HepG2 (cell line): ENCODE measurements around the gene RECQL5. TPM values are rescaled to one million over a fixed set of nuclear protein-coding genes. Genes with fewer than 3 reads are reported as not detected.

Source experiments
- HNRNPLL ChIP-seq: fragments of 200-400 bp; formaldehyde crosslinking; IDR thresholded peaks from 2 replicates; pipeline ENCODE4 v1.6.1; 2017; ENCODE audit warnings: mild to moderate bottlenecking, low read depth, low read length; ENCODE audit not compliant: poor library complexity, severe bottlenecking
- KMT2B ChIP-seq: IDR thresholded peaks from 2 replicates; pipeline ENCODE4 v1.6.1; 2016; ENCODE audit warnings: missing genetic modification reagents, missing compliant biosample characterization
- PTBP1 ChIP-seq: fragments of 200-400 bp; formaldehyde crosslinking; IDR thresholded peaks from 2 replicates; pipeline ENCODE4 v1.6.1; 2018; ENCODE audit warnings: low read length, low read depth; ENCODE audit not compliant: poor library complexity, severe bottlenecking
- RAD21 ChIP-seq: fragments of 450-650 bp; formaldehyde crosslinking; IDR thresholded peaks from 2 replicates; pipeline ENCODE4 v1.5.0; 2020; ENCODE audit warnings: mild to moderate bottlenecking
- YEATS2 ChIP-seq: sonication (generic); formaldehyde crosslinking; IDR thresholded peaks from 2 replicates; pipeline ENCODE4 v1.4.0; 2020; ENCODE audit warnings: missing genetic modification reagents, borderline replicate concordance
- ZFX ChIP-seq: sonication (generic); formaldehyde crosslinking; IDR thresholded peaks from 2 replicates; pipeline ENCODE4 v1.4.0; 2020; ENCODE audit warnings: mild to moderate bottlenecking, low read depth, missing genetic modification reagents, moderate library complexity
- ZNF275 ChIP-seq: sonication (generic); formaldehyde crosslinking; IDR thresholded peaks from 2 replicates; pipeline ENCODE4 v1.8.0; 2022; ENCODE audit warnings: missing genetic modification reagents, mild to moderate bottlenecking, inconsistent platforms, borderline replicate concordance
- ZNF747 ChIP-seq: sonication (generic); formaldehyde crosslinking; IDR thresholded peaks from 2 replicates; pipeline ENCODE4 v1.8.1; 2023; ENCODE audit warnings: missing genetic modification reagents, mild to moderate bottlenecking, borderline replicate concordance
- polyA plus RNA-seq, 8 experiments: library from polyadenylated mRNA; depleted of rRNA in 3 of 8; stranded (reverse) in 7 of 8; unstranded in 1 of 8; fragments of >200 nt; fragmentation: Illumina TruSeq in 4 of 8; extraction: Trizol in 4 of 8; gene quantifications; 2 replicates each; pipeline versions ENCODE4 v1.2.1 to v1.2.3, GENCODE V29; 2011 to 2016; ENCODE audit warnings: low read depth in 4 of 8, missing spikeins in 1 of 8, mixed read lengths in 1 of 8; ENCODE audit not compliant: insufficient read depth in 1 of 8
- total RNA-seq, 5 experiments: library from RNA; depleted of rRNA; stranded (reverse); fragments of >200 nt; fragmentation: Illumina TruSeq; extraction: Trizol; gene quantifications; 2 replicates each; pipeline ENCODE4 v1.2.3, GENCODE V29; 2016; ENCODE audit warnings: low read depth in 1 of 5
- TF ChIP-seq, protein P1 (sequence below): sonication (generic); formaldehyde crosslinking; IDR thresholded peaks from 2 replicates; pipeline ENCODE4 v1.5.1; 2020; ENCODE audit warnings: missing genetic modification reagents, mild to moderate bottlenecking, borderline replicate concordance
- TF ChIP-seq, protein P2 (sequence below): sonication (generic); formaldehyde crosslinking; IDR thresholded peaks from 2 replicates; pipeline ENCODE4 v1.4.0; 2020; ENCODE audit warnings: missing genetic modification reagents
- TF ChIP-seq, protein P3 (sequence below): sonication (generic); formaldehyde crosslinking; IDR thresholded peaks from 2 replicates; pipeline ENCODE4 v1.8.1; 2022; ENCODE audit warnings: mild to moderate bottlenecking, missing genetic modification reagents

RECQL5 gene
- total and polyA plus RNA-seq, 2 of the 13 experiments (the other 11 are each of a cell fraction or from before 2014, with no cell fraction given) = 27.7 to 32.0 TPM

DNA sequence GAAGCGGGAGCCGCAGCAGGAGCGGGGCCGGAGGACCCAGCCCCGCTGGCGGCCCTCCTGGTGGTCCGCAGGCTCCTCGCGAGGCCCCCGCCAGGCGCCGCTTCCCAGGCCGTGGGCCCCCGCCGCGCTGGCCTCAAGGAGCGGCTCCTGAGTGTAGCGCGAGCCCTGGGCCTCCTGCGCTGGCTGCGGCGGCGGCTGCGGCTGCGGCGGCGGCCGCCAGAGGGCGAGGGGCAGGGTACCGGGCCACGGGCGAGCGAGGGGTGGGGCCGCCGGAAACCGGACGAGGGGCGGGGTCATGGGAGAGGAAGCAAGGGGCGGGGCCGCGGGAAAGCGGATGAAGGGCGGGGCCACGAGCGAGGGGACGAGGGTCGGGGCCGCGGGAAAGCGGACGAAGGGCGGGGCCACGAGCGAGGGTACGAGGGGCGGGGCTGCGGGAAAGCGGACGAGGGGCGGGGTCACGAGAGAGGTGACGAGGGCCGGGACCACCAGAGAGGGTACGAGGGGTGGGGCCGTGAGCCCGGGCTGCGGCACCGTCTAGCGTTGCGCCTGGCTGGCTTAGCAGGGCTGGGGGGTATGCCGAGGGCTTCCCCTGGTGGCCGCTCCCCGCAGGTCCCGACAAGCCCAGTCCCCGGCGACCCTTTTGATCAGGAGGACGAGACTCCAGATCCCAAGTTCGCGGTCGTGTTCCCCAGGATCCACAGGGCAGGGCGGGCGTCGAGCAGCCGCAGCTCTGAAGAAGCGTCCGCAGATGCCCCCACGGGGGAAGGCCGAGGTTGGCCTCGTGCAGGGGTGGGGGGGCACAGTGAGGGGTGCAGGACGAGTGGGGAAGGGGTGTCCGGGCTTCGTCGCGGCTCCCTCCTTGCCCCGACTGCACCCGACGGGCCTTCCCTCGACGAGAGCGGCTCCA is 77.7 kb downstream of the RECQL5 start (continued):
- TF ChIP-seq, protein P1, sequence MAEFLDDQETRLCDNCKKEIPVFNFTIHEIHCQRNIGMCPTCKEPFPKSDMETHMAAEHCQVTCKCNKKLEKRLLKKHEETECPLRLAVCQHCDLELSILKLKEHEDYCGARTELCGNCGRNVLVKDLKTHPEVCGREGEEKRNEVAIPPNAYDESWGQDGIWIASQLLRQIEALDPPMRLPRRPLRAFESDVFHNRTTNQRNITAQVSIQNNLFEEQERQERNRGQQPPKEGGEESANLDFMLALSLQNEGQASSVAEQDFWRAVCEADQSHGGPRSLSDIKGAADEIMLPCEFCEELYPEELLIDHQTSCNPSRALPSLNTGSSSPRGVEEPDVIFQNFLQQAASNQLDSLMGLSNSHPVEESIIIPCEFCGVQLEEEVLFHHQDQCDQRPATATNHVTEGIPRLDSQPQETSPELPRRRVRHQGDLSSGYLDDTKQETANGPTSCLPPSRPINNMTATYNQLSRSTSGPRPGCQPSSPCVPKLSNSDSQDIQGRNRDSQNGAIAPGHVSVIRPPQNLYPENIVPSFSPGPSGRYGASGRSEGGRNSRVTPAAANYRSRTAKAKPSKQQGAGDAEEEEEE (CRISPR knock-in tag) = no peak
- TF ChIP-seq, protein P2, sequence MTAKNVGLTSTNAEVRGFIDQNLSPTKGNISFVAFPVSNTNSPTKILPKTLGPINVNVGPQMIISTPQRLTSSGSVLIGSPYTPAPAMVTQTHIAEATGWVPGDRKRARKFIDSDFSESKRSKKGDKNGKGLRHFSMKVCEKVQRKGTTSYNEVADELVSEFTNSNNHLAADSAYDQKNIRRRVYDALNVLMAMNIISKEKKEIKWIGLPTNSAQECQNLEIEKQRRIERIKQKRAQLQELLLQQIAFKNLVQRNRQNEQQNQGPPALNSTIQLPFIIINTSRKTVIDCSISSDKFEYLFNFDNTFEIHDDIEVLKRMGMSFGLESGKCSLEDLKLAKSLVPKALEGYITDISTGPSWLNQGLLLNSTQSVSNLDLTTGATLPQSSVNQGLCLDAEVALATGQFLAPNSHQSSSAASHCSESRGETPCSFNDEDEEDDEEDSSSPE = 0 out of 2 replicates have a peak, but pooled peaks have one; percentile 22
- TF ChIP-seq ZNF275 = no peak
- TF ChIP-seq RAD21 = peak; percentile 81
- TF ChIP-seq ZFX = peak; percentile 82
- TF ChIP-seq PTBP1 = peak; percentile 7
- TF ChIP-seq, protein P3, sequence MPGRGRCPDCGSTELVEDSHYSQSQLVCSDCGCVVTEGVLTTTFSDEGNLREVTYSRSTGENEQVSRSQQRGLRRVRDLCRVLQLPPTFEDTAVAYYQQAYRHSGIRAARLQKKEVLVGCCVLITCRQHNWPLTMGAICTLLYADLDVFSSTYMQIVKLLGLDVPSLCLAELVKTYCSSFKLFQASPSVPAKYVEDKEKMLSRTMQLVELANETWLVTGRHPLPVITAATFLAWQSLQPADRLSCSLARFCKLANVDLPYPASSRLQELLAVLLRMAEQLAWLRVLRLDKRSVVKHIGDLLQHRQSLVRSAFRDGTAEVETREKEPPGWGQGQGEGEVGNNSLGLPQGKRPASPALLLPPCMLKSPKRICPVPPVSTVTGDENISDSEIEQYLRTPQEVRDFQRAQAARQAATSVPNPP (CRISPR knock-in tag) = 0 out of 2 replicates have a peak, but pooled peaks have one; percentile 55
- peak; percentile 79 for TF ChIP-seq HNRNPLL
- TF ChIP-seq YEATS2 (CRISPR knock-in tag) = peak; percentile 36; the same call in 1 of the 2 replicates
- TF ChIP-seq ZNF747 (CRISPR knock-in tag) = peak; percentile 78; the same call in 1 of the 2 replicates
- TF ChIP-seq KMT2B (CRISPR knock-in tag) = 0 out of 2 replicates have a peak, but pooled peaks have one; percentile 31
- TF ChIP-seq, all 625 proteins: peak for 125
